ENCODE measurements around the gene TIAM1.

TIAM1 gene

DNA sequence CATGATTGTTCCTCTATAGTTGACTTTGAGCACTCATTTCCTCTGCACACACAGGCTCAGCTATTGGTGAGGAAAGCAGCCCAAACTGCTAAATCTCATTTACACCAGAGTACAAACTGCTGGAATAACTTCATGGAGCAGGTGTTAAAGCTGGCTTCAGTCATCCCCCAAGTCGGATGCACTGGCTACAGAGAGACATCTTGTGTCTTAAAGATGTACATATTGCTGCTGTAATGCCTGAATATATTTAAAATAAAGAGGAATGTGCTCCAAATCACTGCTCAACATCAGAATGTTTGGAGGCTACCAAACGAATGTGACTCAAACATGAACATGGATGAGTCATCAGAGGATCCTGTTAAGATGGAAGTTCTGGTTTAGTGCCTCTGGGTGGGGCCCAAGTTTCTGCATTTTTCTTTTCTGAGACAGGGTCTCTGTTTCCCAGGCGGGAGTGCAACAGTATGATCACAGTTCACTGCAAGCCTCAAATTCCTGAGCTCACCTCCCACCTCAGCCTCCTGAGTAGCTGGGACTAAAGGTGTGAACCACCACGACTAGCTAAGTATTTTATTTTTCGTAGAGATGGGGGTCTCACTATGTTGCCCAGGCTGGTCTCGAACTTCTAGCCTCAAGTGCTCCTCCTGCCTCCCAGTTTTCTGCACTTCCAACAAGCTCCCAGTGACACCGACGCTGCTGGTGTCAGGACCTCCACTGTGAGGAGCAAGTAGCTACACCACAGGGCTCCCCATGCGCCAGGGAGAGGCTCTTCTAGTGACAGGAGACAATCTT lies 226.7 kb downstream of the TIAM1 start:
- DNase-seq: no peak

DNA sequence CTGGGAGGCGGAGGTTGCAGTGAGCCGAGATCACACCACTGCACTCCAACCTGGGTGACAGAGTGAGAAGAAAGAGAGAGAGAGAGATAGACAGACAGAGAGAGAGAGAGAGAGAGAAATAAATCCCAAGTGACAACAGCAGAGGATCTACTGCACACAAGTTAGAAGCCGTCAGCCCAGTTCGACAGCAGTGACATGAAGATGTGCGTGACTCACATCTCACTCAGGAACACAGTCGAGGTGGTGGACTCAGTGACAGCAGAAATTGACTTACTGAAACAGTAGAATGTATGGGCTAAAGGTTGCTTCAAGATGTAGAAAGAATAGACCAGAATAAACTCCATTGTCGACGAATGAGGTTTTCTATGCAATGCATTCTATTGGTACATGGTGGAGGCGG lies 228.8 kb downstream of the TIAM1 start:
- no peak for DNase-seq

DNA sequence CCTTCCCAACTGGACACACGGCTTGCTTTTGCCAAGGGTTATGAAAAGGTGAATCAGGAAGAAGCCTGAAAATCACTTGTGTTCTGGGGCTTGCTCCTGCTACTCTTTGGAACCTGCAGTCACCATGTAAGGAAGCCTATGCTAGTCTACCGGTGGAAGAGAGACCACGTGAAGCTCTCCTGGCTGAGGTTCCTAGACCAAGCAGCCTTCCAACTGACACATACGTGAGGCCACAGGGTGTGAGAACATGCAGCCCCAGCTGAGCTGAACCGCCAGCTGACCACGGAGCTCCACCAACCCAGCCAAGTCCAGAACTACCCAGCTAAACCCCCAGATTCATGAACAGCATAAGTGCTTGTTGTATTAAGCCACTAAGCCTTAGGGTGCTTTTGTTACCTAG lies 233.0 kb downstream of the TIAM1 start:
- DNase-seq: no peak

DNA sequence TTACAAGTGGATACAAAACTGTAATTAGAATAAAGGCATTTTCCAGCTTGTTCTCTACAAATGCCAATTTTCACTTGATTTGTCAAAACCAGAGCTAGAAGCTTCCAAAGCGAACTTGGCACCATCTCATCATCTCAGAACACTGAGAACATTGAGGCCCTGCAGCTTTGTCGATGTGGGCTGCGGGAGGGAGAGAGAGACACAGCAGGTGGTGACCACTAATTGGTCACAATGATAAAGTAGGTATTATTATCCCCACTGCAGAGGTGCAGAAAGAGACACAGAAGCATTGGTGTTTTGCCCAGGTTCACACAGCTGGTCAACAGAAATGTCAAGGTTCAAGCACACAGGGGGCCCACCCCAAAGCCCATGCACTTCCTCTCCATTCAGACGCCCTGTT lies 233.6 kb downstream of the TIAM1 start:
- DNase-seq: no peak

- DNase-seq: no peak
Observed at GRCh38 chr21:31107871-31108270, 236.2 kb downstream of the TIAM1 start.

DNA sequence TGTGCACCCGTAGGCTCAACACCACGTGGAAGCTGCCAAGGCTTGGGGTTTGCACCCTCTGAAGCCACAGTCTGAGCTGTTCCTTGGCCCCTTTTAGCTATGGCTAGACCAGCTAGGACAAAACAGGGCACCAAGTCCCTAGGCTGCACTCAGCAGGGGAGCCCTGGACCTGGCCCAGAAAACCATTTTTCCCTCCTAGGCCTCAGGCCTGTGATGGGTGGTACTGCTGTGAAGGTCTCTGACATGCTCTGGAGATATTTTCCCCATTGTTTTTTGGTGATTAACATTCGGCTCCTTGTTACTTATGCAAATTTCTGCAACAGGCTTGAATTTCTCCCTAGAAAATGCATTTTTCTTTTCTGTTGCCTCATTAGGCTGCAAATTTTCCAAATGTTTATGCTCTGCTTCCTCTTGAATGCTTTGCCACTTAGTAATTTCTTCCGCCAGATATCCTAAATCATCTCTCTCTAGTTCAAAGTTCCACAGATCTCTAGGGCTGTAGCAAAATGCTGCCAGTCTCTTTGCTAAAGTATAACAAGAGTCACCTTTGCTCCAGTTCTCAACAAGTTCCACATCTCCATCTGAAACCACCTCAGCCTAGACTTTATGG lies 236.8 kb downstream of the TIAM1 start:
- no peak for DNase-seq

DNA sequence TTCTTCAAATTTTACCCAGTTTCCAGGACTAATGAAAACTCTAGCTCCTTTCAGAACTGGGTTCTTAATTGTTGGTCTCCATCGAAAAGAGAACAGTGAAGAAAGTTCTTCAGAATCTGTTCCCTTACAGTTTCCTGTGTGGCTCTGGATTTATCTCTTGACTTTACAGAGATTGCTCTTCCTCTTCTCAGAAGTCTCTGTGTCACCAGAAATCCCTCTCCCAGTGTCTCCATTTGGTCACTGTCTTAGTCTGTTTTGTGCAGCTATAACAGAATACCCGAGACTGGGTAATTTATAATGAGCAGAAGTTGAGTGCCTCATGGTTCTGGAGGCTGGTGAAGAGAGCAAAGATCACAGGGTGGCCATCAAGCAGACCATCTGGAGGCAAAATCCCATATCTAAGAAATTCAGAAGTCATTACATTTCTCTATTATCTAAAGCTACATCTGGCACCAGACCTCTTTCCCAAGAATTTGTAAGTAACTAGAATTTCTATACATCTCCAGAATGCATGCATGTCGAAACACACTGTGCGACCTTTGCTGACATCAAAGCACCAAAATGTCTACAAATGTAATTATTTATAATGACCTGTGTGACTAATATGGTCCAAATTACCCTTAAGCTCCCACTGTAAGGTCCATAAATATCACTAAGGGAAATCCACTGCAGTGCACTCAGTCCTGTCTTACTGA lies 240.3 kb downstream of the TIAM1 start:
- no peak for DNase-seq

GRCh38 chr21:31103163-31103562 lies 240.9 kb downstream of the TIAM1 start:
- DNase-seq: no peak

- no peak for DNase-seq
Observed at GRCh38 chr21:31099122-31099521, 244.9 kb downstream of the TIAM1 start.

- peak; percentile 22 for DNase-seq
Observed at GRCh38 chr21:31098576-31099005, 245.5 kb downstream of the TIAM1 start.

DNA sequence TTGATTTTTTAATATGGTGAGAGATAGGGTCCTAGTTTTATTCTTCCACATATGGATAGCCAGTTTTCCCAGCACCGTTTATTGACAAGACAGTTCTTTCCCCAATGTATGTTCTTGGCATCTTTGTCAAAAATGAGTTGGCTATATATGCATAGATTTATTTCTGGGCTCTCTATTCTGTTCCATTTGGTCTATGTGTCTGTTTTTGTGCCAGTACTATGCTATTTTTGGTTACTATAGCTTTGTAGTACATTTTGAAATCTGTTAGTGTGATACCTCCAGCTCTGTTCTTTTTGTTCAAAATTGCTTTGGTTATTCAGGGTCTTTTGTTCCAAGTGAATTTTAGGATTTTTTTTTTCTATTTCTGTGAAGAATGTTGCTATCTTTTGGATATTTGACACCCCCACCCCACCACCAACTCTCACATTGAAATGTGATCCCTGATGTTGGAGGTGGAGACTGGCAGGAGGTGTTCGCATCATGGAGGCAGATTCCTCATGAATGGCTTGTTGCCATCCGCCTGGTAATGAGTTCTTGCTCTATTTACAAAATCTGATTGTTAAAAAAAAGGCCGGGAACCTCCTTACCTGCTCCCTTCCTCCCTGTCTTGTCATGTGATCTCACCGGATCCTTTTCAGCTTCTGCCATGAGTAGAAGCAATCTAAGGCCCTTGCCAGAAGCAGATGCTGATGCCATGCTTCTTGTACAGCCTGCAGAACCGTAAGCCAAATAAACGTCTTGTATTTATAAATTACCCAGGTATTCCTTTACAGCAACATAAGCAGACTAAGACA lies 251.0 kb downstream of the TIAM1 start:
- DNase-seq: no peak

DNA sequence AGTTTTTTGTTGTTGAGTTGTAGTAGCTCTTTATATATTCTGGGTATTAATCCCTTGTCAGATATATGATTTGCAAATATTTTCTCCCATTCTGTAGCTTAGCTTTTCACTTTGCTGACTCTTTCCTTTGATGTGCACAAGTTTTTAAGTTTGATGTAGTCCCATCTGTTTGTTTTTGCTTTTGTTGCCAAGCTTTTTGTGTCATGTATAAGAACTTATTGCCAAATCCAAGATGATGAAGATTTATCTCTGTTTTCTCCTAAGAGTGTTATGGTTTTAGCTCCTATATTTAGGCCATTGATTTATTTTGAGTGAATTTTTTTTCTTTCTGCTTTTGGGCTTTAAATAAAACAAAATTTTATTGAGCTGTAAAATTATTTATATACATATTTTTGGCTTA lies 253.7 kb downstream of the TIAM1 start:
- DNase-seq: no peak

DNA sequence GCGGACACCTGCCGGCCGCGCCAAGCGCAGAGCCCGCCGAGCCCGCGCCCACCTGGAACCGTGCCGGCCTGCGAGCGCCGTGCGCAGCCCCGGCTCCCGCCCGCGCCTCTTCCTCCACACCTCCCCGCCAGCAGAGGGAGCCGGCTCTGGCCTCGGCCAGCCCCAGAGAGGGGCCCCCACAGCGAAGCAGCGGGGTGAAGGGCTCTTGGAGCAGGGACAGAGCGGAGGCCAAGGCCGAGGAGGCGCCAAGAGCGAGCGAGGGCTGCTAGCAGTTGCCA lies 255.6 kb downstream of the TIAM1 start:
- no peak for DNase-seq

- DNase-seq: no peak
Observed at GRCh38 chr21:31087639-31088473, 256.2 kb downstream of the TIAM1 start.

GRCh38 chr21:31084689-31085088 lies 259.4 kb downstream of the TIAM1 start:
- DNase-seq: no peak

GRCh38 chr21:31078796-31079195 lies 265.3 kb downstream of the TIAM1 start:
- DNase-seq: no peak

- no peak for DNase-seq
Observed at GRCh38 chr21:31078216-31078615, 265.8 kb downstream of the TIAM1 start.

GRCh38 chr21:31075848-31076247 lies 268.2 kb downstream of the TIAM1 start:
- no peak for DNase-seq

GRCh38 chr21:31072533-31072932 lies 271.5 kb downstream of the TIAM1 start:
- DNase-seq: no peak

All from GOT3 (cell line).